HEK293T (cell line): Measurements from ENCODE around the gene RLF.

Source experiments
- ELF4 ChIP-seq: fragments of 450-650 bp; IDR thresholded peaks from 2 replicates; pipeline ENCODE4 v1.6.1; 2017; ENCODE audit warnings: antibody characterized with exemption
- FOXK2 ChIP-seq: fragments of 450-650 bp; IDR thresholded peaks from 2 replicates; pipeline ENCODE4 v1.6.1; 2016; ENCODE audit warnings: mild to moderate bottlenecking
- FOXM1 ChIP-seq: fragments of 450-650 bp; IDR thresholded peaks from 2 replicates; pipeline ENCODE4 v1.6.1; 2017; ENCODE audit warnings: mild to moderate bottlenecking, borderline replicate concordance
- L3MBTL2 ChIP-seq: fragments of 450-650 bp; conservative IDR thresholded peaks from 2 replicates; pipeline ENCODE4 v1.6.1; 2016; ENCODE audit warnings: mild to moderate bottlenecking
- LEF1 ChIP-seq: fragments of 450-650 bp; IDR thresholded peaks from 2 replicates; pipeline ENCODE4 v1.6.1; 2017; ENCODE audit warnings: mild to moderate bottlenecking, borderline replicate concordance
- NFRKB ChIP-seq: fragments of 450-650 bp; IDR thresholded peaks from 2 replicates; pipeline ENCODE4 v1.6.1; 2016; ENCODE audit warnings: mild to moderate bottlenecking, moderate library complexity
- SP1 ChIP-seq: fragments of 450-650 bp; IDR thresholded peaks from 2 replicates; pipeline ENCODE4 v1.6.1; 2017
- TF ChIP-seq, protein P1 (sequence below): fragments of 450-650 bp; IDR thresholded peaks from 2 replicates; pipeline ENCODE4 v1.6.1; 2016

DNA sequence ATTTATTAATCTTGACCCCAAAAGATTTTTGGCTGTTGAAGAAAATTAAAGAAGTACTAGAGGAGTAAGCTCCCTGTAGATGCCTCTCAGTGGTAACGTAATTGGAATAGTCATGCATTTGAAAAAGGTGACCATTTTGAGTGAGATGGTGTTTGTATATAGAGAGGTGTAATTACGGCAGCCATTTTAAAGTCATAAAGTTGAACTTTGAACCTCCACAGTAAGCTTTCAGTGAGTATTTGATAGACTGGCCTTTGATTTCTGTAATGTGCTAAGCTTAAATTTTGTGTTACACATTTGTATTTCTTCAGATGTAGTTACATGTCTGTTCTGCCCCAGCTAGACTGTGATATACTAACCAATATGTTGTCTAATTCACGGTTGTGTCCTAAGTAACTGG, 65.0 kb downstream of the RLF start:
- TF ChIP-seq FOXK2, result no peak
- no peak for TF ChIP-seq SP1
- no peak for TF ChIP-seq FOXM1
- TF ChIP-seq NFRKB, result no peak
- TF ChIP-seq LEF1, result no peak
- no peak for TF ChIP-seq L3MBTL2
- no peak for TF ChIP-seq ELF4
- TF ChIP-seq, protein P1, sequence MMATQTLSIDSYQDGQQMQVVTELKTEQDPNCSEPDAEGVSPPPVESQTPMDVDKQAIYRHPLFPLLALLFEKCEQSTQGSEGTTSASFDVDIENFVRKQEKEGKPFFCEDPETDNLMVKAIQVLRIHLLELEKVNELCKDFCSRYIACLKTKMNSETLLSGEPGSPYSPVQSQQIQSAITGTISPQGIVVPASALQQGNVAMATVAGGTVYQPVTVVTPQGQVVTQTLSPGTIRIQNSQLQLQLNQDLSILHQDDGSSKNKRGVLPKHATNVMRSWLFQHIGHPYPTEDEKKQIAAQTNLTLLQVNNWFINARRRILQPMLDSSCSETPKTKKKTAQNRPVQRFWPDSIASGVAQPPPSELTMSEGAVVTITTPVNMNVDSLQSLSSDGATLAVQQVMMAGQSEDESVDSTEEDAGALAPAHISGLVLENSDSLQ, result no peak
